ENCODE results near the gene NAXE.

DNA sequence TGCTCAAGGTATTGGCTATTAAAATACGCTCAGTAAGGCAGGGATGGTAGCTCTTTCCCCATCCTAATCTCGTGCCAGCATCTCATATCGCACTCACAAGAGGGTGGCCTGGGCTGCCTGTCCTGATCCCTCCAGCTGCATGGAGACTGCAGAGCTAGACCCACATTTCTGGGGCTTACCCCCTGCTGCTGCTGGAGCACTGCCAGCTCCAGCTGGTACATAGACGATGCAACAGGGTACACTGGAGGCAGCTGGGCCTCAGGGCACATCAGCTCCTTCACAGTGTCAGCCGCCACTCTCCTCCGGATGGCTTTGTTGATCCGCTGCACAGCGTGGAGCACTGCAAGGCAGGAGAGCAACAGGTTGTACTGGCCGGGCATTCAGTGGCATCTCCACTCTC lies 35.2 kb upstream of the NAXE start:
- TF ChIP-seq, protein P1, sequence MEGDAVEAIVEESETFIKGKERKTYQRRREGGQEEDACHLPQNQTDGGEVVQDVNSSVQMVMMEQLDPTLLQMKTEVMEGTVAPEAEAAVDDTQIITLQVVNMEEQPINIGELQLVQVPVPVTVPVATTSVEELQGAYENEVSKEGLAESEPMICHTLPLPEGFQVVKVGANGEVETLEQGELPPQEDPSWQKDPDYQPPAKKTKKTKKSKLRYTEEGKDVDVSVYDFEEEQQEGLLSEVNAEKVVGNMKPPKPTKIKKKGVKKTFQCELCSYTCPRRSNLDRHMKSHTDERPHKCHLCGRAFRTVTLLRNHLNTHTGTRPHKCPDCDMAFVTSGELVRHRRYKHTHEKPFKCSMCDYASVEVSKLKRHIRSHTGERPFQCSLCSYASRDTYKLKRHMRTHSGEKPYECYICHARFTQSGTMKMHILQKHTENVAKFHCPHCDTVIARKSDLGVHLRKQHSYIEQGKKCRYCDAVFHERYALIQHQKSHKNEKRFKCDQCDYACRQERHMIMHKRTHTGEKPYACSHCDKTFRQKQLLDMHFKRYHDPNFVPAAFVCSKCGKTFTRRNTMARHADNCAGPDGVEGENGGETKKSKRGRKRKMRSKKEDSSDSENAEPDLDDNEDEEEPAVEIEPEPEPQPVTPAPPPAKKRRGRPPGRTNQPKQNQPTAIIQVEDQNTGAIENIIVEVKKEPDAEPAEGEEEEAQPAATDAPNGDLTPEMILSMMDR (IDR thresholded peaks at IDR 0.05) = no peak
- no peak for TF ChIP-seq POLR2AphosphoS5 (IDR thresholded peaks at IDR 0.05)
- TF ChIP-seq EP300 (IDR thresholded peaks at IDR 0.05) = no peak
- no peak for TF ChIP-seq POLR2A (IDR thresholded peaks at IDR 0.05)

All from suprapubic skin (tissue), 4 donors.